H1 (cell line): ENCODE results near the gene SRD5A3. TPM values are rescaled to one million over a fixed set of nuclear protein-coding genes. Genes with fewer than 3 reads are reported as not detected.

Experiments
- BCL11A ChIP-seq, 2 experiments: IDR thresholded peaks; one replicate each; pipeline ENCODE4 v1.6.1; 2011; ENCODE audit warnings: low read depth in 2 of 2, low read length in 2 of 2, mild to moderate bottlenecking in 2 of 2
- CBX5 ChIP-seq: fragments of 300-800, 300-1000 bp; sonication (generic); IDR thresholded peaks from 2 replicates; pipeline ENCODE4 v1.7.1; 2016; ENCODE audit warnings: antibody characterized with exemption, low read length, low read depth
- CBX8 ChIP-seq: fragments of 300-800, 300-1000 bp; sonication (generic); IDR thresholded peaks from 2 replicates; pipeline ENCODE4 v1.7.1; 2016; ENCODE audit warnings: low read depth, low read length, borderline replicate concordance
- CTBP2 ChIP-seq: IDR thresholded peaks from 2 replicates; pipeline ENCODE4 v1.7.0; 2011; ENCODE audit warnings: borderline replicate concordance, mild to moderate bottlenecking, moderate library complexity, mixed read lengths, low read length; ENCODE audit not compliant: insufficient read depth, insufficient read length
- FOSL1 ChIP-seq: IDR thresholded peaks from 2 replicates; pipeline ENCODE4 v1.6.1; 2011; ENCODE audit warnings: mild to moderate bottlenecking, low read depth, low read length, moderate library complexity; ENCODE audit not compliant: insufficient read depth
- NRF1 ChIP-seq: IDR thresholded peaks from 2 replicates; pipeline ENCODE4 v1.6.1; 2011; ENCODE audit warnings: mild to moderate bottlenecking, low read depth, low read length, improper control_type of control experiment
- POLR2A ChIP-seq, 2 experiments: IDR thresholded peaks; 1 replicate in 1 of 2; 2 replicates in 1 of 2; pipeline ENCODE4 v1.6.1; 2011; ENCODE audit warnings: low read depth in 2 of 2, low read length in 2 of 2, mild to moderate bottlenecking in 2 of 2; ENCODE audit errors: control extremely low read depth in 1 of 2
- POLR2AphosphoS5 ChIP-seq: IDR thresholded peaks from 2 replicates; pipeline ENCODE4 v1.6.1; 2011; ENCODE audit warnings: low read depth, low read length
- RFX5 ChIP-seq: IDR thresholded peaks from 2 replicates; pipeline ENCODE4 v1.6.1; 2011; ENCODE audit warnings: low read depth, low read length, improper control_type of control experiment, borderline replicate concordance
- RNF2 ChIP-seq: fragments of 200-900, 300-1000 bp; sonication (generic); IDR thresholded peaks from 2 replicates; pipeline ENCODE4 v1.7.1; 2016; ENCODE audit warnings: borderline replicate concordance, low read depth, mild to moderate bottlenecking, antibody characterized with exemption, low read length; ENCODE audit not compliant: poor library complexity, severe bottlenecking; ENCODE audit errors: missing control alignments
- TCF12 ChIP-seq: IDR thresholded peaks from 2 replicates; pipeline ENCODE4 v1.6.1; 2011; ENCODE audit warnings: low read depth, mild to moderate bottlenecking, low read length
- polyA plus RNA-seq, 7 experiments: library from polyadenylated mRNA; depleted of rRNA in 3 of 7; stranded (reverse) in 5 of 7; unstranded in 2 of 7; fragments of >200 nt in 5 of 7; fragments of 200-250 nt in 2 of 7; gene quantifications; 1 replicate in 5 of 7; 2 replicates in 1 of 7; 4 replicates in 1 of 7; pipeline versions ENCODE4 v1.2.1 to v1.2.3, GENCODE V29; 2011 to 2013; ENCODE audit warnings: missing spikeins in 2 of 7, mixed read lengths in 2 of 7
- total RNA-seq: library from RNA; stranded (reverse); fragmentation: NEBNext Ultra II Directional; extraction: Animal tissue kit (Norgen Biotek cat#: 25700); gene quantifications from 2 replicates; pipeline ENCODE4 v1.2.1, GENCODE V29; 2021
- TF ChIP-seq, protein P1 (sequence below): fragments of 300-600 bp; sonication (generic); IDR thresholded peaks from 2 replicates; pipeline ENCODE4 v1.7.1; 2012; ENCODE audit warnings: low read length, moderate library complexity, mild to moderate bottlenecking, inconsistent platforms; ENCODE audit not compliant: insufficient replicate concordance

The SRD5A3 gene
- total and polyA plus RNA-seq, 2 of the 8 experiments (the other 6 are each of a cell fraction or from before 2014, with no cell fraction given) = 19.6 to 34.6 TPM

- TF ChIP-seq, protein P1, sequence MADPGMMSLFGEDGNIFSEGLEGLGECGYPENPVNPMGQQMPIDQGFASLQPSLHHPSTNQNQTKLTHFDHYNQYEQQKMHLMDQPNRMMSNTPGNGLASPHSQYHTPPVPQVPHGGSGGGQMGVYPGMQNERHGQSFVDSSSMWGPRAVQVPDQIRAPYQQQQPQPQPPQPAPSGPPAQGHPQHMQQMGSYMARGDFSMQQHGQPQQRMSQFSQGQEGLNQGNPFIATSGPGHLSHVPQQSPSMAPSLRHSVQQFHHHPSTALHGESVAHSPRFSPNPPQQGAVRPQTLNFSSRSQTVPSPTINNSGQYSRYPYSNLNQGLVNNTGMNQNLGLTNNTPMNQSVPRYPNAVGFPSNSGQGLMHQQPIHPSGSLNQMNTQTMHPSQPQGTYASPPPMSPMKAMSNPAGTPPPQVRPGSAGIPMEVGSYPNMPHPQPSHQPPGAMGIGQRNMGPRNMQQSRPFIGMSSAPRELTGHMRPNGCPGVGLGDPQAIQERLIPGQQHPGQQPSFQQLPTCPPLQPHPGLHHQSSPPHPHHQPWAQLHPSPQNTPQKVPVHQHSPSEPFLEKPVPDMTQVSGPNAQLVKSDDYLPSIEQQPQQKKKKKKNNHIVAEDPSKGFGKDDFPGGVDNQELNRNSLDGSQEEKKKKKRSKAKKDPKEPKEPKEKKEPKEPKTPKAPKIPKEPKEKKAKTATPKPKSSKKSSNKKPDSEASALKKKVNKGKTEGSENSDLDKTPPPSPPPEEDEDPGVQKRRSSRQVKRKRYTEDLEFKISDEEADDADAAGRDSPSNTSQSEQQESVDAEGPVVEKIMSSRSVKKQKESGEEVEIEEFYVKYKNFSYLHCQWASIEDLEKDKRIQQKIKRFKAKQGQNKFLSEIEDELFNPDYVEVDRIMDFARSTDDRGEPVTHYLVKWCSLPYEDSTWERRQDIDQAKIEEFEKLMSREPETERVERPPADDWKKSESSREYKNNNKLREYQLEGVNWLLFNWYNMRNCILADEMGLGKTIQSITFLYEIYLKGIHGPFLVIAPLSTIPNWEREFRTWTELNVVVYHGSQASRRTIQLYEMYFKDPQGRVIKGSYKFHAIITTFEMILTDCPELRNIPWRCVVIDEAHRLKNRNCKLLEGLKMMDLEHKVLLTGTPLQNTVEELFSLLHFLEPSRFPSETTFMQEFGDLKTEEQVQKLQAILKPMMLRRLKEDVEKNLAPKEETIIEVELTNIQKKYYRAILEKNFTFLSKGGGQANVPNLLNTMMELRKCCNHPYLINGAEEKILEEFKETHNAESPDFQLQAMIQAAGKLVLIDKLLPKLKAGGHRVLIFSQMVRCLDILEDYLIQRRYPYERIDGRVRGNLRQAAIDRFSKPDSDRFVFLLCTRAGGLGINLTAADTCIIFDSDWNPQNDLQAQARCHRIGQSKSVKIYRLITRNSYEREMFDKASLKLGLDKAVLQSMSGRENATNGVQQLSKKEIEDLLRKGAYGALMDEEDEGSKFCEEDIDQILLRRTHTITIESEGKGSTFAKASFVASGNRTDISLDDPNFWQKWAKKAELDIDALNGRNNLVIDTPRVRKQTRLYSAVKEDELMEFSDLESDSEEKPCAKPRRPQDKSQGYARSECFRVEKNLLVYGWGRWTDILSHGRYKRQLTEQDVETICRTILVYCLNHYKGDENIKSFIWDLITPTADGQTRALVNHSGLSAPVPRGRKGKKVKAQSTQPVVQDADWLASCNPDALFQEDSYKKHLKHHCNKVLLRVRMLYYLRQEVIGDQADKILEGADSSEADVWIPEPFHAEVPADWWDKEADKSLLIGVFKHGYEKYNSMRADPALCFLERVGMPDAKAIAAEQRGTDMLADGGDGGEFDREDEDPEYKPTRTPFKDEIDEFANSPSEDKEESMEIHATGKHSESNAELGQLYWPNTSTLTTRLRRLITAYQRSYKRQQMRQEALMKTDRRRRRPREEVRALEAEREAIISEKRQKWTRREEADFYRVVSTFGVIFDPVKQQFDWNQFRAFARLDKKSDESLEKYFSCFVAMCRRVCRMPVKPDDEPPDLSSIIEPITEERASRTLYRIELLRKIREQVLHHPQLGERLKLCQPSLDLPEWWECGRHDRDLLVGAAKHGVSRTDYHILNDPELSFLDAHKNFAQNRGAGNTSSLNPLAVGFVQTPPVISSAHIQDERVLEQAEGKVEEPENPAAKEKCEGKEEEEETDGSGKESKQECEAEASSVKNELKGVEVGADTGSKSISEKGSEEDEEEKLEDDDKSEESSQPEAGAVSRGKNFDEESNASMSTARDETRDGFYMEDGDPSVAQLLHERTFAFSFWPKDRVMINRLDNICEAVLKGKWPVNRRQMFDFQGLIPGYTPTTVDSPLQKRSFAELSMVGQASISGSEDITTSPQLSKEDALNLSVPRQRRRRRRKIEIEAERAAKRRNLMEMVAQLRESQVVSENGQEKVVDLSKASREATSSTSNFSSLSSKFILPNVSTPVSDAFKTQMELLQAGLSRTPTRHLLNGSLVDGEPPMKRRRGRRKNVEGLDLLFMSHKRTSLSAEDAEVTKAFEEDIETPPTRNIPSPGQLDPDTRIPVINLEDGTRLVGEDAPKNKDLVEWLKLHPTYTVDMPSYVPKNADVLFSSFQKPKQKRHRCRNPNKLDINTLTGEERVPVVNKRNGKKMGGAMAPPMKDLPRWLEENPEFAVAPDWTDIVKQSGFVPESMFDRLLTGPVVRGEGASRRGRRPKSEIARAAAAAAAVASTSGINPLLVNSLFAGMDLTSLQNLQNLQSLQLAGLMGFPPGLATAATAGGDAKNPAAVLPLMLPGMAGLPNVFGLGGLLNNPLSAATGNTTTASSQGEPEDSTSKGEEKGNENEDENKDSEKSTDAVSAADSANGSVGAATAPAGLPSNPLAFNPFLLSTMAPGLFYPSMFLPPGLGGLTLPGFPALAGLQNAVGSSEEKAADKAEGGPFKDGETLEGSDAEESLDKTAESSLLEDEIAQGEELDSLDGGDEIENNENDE = no peak
- TF ChIP-seq CBX8 (no peak), TCF12 (no peak), RNF2 (no peak), CBX5 (no peak), FOSL1 (no peak), CTBP2 (no peak), BCL11A (IDR thresholded peaks at IDR 0.05; ENCODE audit: low read depth in 2 of 2, low read length in 2 of 2) (no peak), POLR2A (IDR thresholded peaks at IDR 0.05; ENCODE audit: control extremely low read depth in 1 of 2, low read depth in 2 of 2, low read length in 2 of 2) (no peak), POLR2AphosphoS5 (no peak), RFX5 (no peak), NRF1 (no peak)
Measured at GRCh38 chr4:55407764-55408163, 61.7 kb downstream of the SRD5A3 start (continued).
